GM13977 (cell line): ENCODE data around the gene RIMBP2.

Source experiments
- DNase-seq: peaks from one replicate; pipeline ENCODE4 v3.0.0; 2012; ENCODE audit warnings: low spot score
- CTCF ChIP-seq: IDR thresholded peaks from 2 replicates; pipeline ENCODE4 v1.5.1; 2012; ENCODE audit warnings: mild to moderate bottlenecking, control low read depth; ENCODE audit not compliant: insufficient read depth; ENCODE audit errors: extremely low read depth, missing control alignments
- in situ Hi-C: fragments of 300-500 bp; cut with MboI; formaldehyde crosslinking; loops from one replicate; pipeline ENCODE4 v1.12.0; 2022; ENCODE audit warnings: low sequenced_read_pairs, low pct_unique_long_range_greater_than_20kb, mixed read lengths, inconsistent platforms; ENCODE audit not compliant: unreplicated experiment

The RIMBP2 gene

GRCh38 chr12:130520784-130521183 lies 195.3 kb downstream of the RIMBP2 start:
- TF ChIP-seq CTCF = no peak
- DNase-seq = no peak
- in situ Hi-C loops = no loop called here

- TF ChIP-seq CTCF = no peak
- DNase-seq = no peak
- in situ Hi-C loops = no loop called here
Observed at GRCh38 chr12:130517588-130517987, 198.5 kb downstream of the RIMBP2 start.

GRCh38 chr12:130514149-130514551 lies 201.9 kb downstream of the RIMBP2 start:
- TF ChIP-seq CTCF = no peak
- in situ Hi-C loops = no loop called here
- no peak for DNase-seq

- no peak for TF ChIP-seq CTCF
- DNase-seq = no peak
- in situ Hi-C loops = no loop called here
Observed at GRCh38 chr12:130513556-130513955, 202.5 kb downstream of the RIMBP2 start.

- in situ Hi-C loops = no loop called here
- no peak for TF ChIP-seq CTCF
- DNase-seq = no peak
Observed at GRCh38 chr12:130511285-130511684, 204.8 kb downstream of the RIMBP2 start.

GRCh38 chr12:130509454-130509853 lies 206.6 kb downstream of the RIMBP2 start:
- DNase-seq = no peak
- in situ Hi-C loops = no loop called here
- no peak for TF ChIP-seq CTCF

- TF ChIP-seq CTCF = no peak
- in situ Hi-C loops = no loop called here
- no peak for DNase-seq
Observed at GRCh38 chr12:130508847-130509246, 207.3 kb downstream of the RIMBP2 start.
